Calu3 (cell line): Measurements from ENCODE around the gene E2F1. TPM values are rescaled to one million over a fixed set of nuclear protein-coding genes. Genes with fewer than 3 reads are reported as not detected.

Experiments
- BruUV-seq: library from RNA; stranded (reverse); fragments of 400-500 nt; replicated peaks from 2 replicates; lab custom pipeline; 2021; lab: Mats Ljungman, UMichigan
- CTCF ChIA-PET: fragments of 300-600 bp; sonication (Branson Sonifier 250); formaldehyde crosslinking; loops from one replicate; lab custom pipeline; 2022; ENCODE audit warnings: antibody characterized with exemption; lab: Charles Lee
- DNase-seq: peaks from one replicate; pipeline ENCODE4 v3.0.0; 2022
- H3K27ac Mint-ChIP-seq: one replicate; pipeline ENCODE4 v1.8.0; 2022; ENCODE audit warnings: mixed read lengths; ENCODE audit not compliant: unreplicated experiment
- H3K27me3 Mint-ChIP-seq: one replicate; pipeline ENCODE4 v1.8.0; 2022; ENCODE audit warnings: mixed read lengths; ENCODE audit not compliant: unreplicated experiment
- H3K36me3 Mint-ChIP-seq: one replicate; pipeline ENCODE4 v1.8.0; 2022; ENCODE audit warnings: mild to moderate bottlenecking, moderate library complexity, mixed read lengths; ENCODE audit not compliant: insufficient read depth, unreplicated experiment
- H3K4me1 Mint-ChIP-seq: one replicate; pipeline ENCODE4 v1.8.0; 2022; ENCODE audit warnings: mild to moderate bottlenecking, low read depth, mixed read lengths; ENCODE audit not compliant: unreplicated experiment
- H3K4me3 Mint-ChIP-seq: one replicate; pipeline ENCODE4 v1.8.0; 2022; ENCODE audit warnings: mild to moderate bottlenecking, low read depth, moderate library complexity, mixed read lengths; ENCODE audit not compliant: unreplicated experiment
- H3K9me3 Mint-ChIP-seq: one replicate; pipeline ENCODE4 v1.8.0; 2022; ENCODE audit warnings: low read depth, mixed read lengths; ENCODE audit not compliant: unreplicated experiment
- CTCF ChIP-seq: fragments of 200-600 bp; IDR thresholded peaks from one replicate; pipeline ENCODE4 v1.8.0; 2022; ENCODE audit warnings: antibody characterized with exemption; ENCODE audit not compliant: unreplicated experiment
- intact Hi-C: fragments of 100-400 bp; cut with micrococcal nuclease; formaldehyde crosslinking; loops from one replicate; pipeline ENCODE4 v1.10.0; 2022; ENCODE audit not compliant: unreplicated experiment
- total RNA-seq: library from RNA; stranded (reverse); gene quantifications from 2 replicates; pipeline ENCODE4 v1.2.3, GENCODE V29; 2022

Gene E2F1
- total RNA-seq, 1 experiment from 2014 or later, result 62.3 TPM

- peaks cover 60% of the 10 kb centered on the region for H3K36me3 Mint-ChIP-seq
- no peak for DNase-seq
- CTCF ChIA-PET, result no interaction called here
- no peak overlapping the region for H3K27ac Mint-ChIP-seq
- intact Hi-C loops, result loop anchor here (5.0 to 10.0 kb wide), 3 partner anchors 62 to 445 kb away; partner anchors contain the start of genes CDK5RAP1, EIF2S2 and ZNF341
- TF ChIP-seq CTCF, result no peak
- BruUV-seq, result no TSS peak
- H3K9me3 Mint-ChIP-seq, result no peaks in the 10 kb centered on the region
- no peak overlapping the region for H3K4me3 Mint-ChIP-seq
- H3K27me3 Mint-ChIP-seq, result no peaks in the 10 kb centered on the region
- peaks cover 34% of the 10 kb centered on the region for H3K4me1 Mint-ChIP-seq
These were observed 16.1 kb downstream of the E2F1 start for GRCh38 chr20:33669873-33670640.

GRCh38 chr20:33669224-33669623 is 17.0 kb downstream of the E2F1 start:
- no TSS peak for BruUV-seq
- intact Hi-C loops, result loop anchor here (5.0 to 10.0 kb wide), 3 partner anchors 63 to 446 kb away; partner anchors contain the start of genes CDK5RAP1, EIF2S2 and ZNF341
- Mint-ChIP-seq H3K4me3 (no peak overlapping the region), H3K27me3 (no peaks in the 10 kb centered on the region), H3K27ac (no peak overlapping the region), H3K36me3 (peaks cover 63% of the 10 kb centered on the region), H3K4me1 (peaks cover 38% of the 10 kb centered on the region), H3K9me3 (no peaks in the 10 kb centered on the region)
- no peak for DNase-seq
- TF ChIP-seq CTCF, result no peak
- CTCF ChIA-PET, result interaction anchor here (2.1 to 3.4 kb wide), 2 partner anchors 16 to 212 kb away, joined by 11 to 13 read pairs; no protein-coding TSS in a partner anchor

GRCh38 chr20:33668466-33669155 is 17.6 kb downstream of the E2F1 start:
- Mint-ChIP-seq H3K4me1 (peaks cover 41% of the 10 kb centered on the region), H3K36me3 (peaks cover 63% of the 10 kb centered on the region), H3K27me3 (no peaks in the 10 kb centered on the region), H3K9me3 (no peaks in the 10 kb centered on the region), H3K27ac (peak overlapping the region; percentile 37), H3K4me3 (peak overlapping the region; percentile 77)
- no peak for TF ChIP-seq CTCF
- intact Hi-C loops, result loop anchor here (1.0 to 10.0 kb wide), 4 partner anchors 64 to 446 kb away; partner anchors contain the start of genes CDK5RAP1, EIF2S2 and ZNF341
- BruUV-seq, result TSS peak; percentile 35
- no peak for DNase-seq
- CTCF ChIA-PET, result interaction anchor here (0.6 to 3.4 kb wide), 16 partner anchors 10 to 406 kb away, joined by 3 to 47 read pairs (median 4); partner anchors contain the start of genes CBFA2T2 and CDK5RAP1

GRCh38 chr20:33667676-33668465 is 18.3 kb downstream of the E2F1 start:
- H3K4me3 Mint-ChIP-seq, result peak overlapping the region; percentile 77
- peak overlapping the region; percentile 90 for H3K27ac Mint-ChIP-seq
- peak; percentile 97 for TF ChIP-seq CTCF
- no peaks in the 10 kb centered on the region for H3K9me3 Mint-ChIP-seq
- DNase-seq, result peak; percentile 97
- H3K27me3 Mint-ChIP-seq, result no peaks in the 10 kb centered on the region
- intact Hi-C loops, result loop anchor here (1.0 to 10.0 kb wide), 4 partner anchors 64 to 447 kb away; partner anchors contain the start of genes CDK5RAP1, EIF2S2 and ZNF341
- BruUV-seq, result no TSS peak
- H3K4me1 Mint-ChIP-seq, result peaks cover 38% of the 10 kb centered on the region
- peaks cover 63% of the 10 kb centered on the region for H3K36me3 Mint-ChIP-seq
- CTCF ChIA-PET, result interaction anchor here (0.6 to 3.4 kb wide), 20 partner anchors 8 to 921 kb away, joined by 3 to 47 read pairs (median 4); partner anchors contain the start of genes CBFA2T2 and CDK5RAP1
